Panc1 (cell line): ENCODE measurements around the gene TECPR2. TPM values are rescaled to one million over a fixed set of nuclear protein-coding genes. Genes with fewer than 3 reads are reported as not detected.

Experiments used
- ATAC-seq: fragments of 200-7000 bp; cut with Tn5 transposase; 2 replicates; pipeline ENCODE4 v1.9.1; 2020; ENCODE audit warnings: mild to moderate bottlenecking, moderate library complexity
- BruUV-seq: library from RNA; stranded (reverse); fragments of 400-500 nt; replicated peaks from 2 replicates; lab custom pipeline; 2021; lab: Mats Ljungman, UMichigan
- CTCF ChIA-PET: fragments of 300-600 bp; sonication (Branson Sonifier 250); formaldehyde crosslinking; loops from one replicate; lab custom pipeline; 2022; ENCODE audit warnings: antibody characterized with exemption; lab: Charles Lee
- POLR2A ChIA-PET: fragments of 300-600 bp; sonication (Branson Sonifier 250); formaldehyde crosslinking; loops from one replicate; lab custom pipeline; 2022; ENCODE audit warnings: antibody characterized with exemption; lab: Charles Lee
- DNase-seq: peaks from one replicate; pipeline ENCODE4 v3.0.0-alpha.2; 2010; ENCODE audit warnings: low read depth, low spot score
- H3K27ac ChIP-seq: 2 replicates; pipeline ENCODE4 v1.5.1; 2011; ENCODE audit warnings: mild to moderate bottlenecking, low read length, inconsistent platforms
- H3K27me3 ChIP-seq: fragments of 200-500 bp; sonication (Bioruptor generic); 2 replicates; pipeline ENCODE4 v1.6.0; 2014; ENCODE audit warnings: low read length, inconsistent platforms; ENCODE audit not compliant: control insufficient read depth, insufficient read depth
- H3K36me3 ChIP-seq: fragments of 200-500 bp; sonication (Bioruptor generic); 2 replicates; pipeline ENCODE4 v1.5.1; 2014; ENCODE audit warnings: inconsistent platforms, mild to moderate bottlenecking, low read length, moderate library complexity; ENCODE audit not compliant: control insufficient read depth, insufficient read depth
- H3K4me1 ChIP-seq: 2 replicates; pipeline ENCODE4 v1.5.1; 2011; ENCODE audit warnings: inconsistent platforms, mild to moderate bottlenecking, low read length, moderate library complexity; ENCODE audit not compliant: control insufficient read depth, insufficient read depth
- H3K4me3 ChIP-seq, 2 experiments: 2 replicates each; pipeline ENCODE4 v1.5.1; 2011 to 2012; ENCODE audit warnings: low read depth in 2 of 2, low read length in 2 of 2, mild to moderate bottlenecking in 2 of 2, inconsistent platforms in 1 of 2, moderate library complexity in 1 of 2
- H3K9me3 ChIP-seq: fragments of 200-500 bp; sonication (Bioruptor generic); 2 replicates; pipeline ENCODE4 v1.5.1; 2014; ENCODE audit warnings: low read depth, mild to moderate bottlenecking, inconsistent platforms, low read length, moderate library complexity; ENCODE audit not compliant: control insufficient read depth, insufficient read depth
- POLR2AphosphoS5 ChIP-seq: IDR thresholded peaks from 2 replicates; pipeline ENCODE4 v1.6.1; 2012; ENCODE audit warnings: mild to moderate bottlenecking, low read depth, low read length, moderate library complexity
- SIN3A ChIP-seq: IDR thresholded peaks from 2 replicates; pipeline ENCODE4 v1.6.1; 2012; ENCODE audit warnings: low read depth, mild to moderate bottlenecking, low read length, moderate library complexity, borderline replicate concordance; ENCODE audit not compliant: insufficient read depth
- TCF7L2 ChIP-seq: IDR thresholded peaks from 2 replicates; pipeline ENCODE4 v1.6.1; 2011; ENCODE audit warnings: mild to moderate bottlenecking, low read depth, low read length, inconsistent platforms
- in situ Hi-C: cut with HindIII; loops from 2 replicates; pipeline ENCODE4 v1.10.0; 2016; ENCODE audit warnings: low sequenced_read_pairs, low pct_unique_long_range_greater_than_20kb
- intact Hi-C: fragments of 100-400 bp; cut with micrococcal nuclease; formaldehyde crosslinking; loops from one replicate; pipeline ENCODE4 v1.10.0; 2022; ENCODE audit not compliant: unreplicated experiment
- total RNA-seq: library from RNA; stranded (reverse); gene quantifications from one replicate; pipeline ENCODE4 v1.2.1, GENCODE V29; 2021; ENCODE audit not compliant: unreplicated experiment
- TF ChIP-seq, protein P1 (sequence below): fragments of 450-650 bp; IDR thresholded peaks from 2 replicates; pipeline ENCODE4 v1.5.1; 2017; ENCODE audit warnings: mild to moderate bottlenecking
- TF ChIP-seq, protein P2 (sequence below), 2 experiments: IDR thresholded peaks; 2 replicates each; pipeline ENCODE4 v1.6.1; 2011 to 2012; ENCODE audit warnings: low read depth in 2 of 2, control low read depth in 1 of 2, low read length in 1 of 2, mild to moderate bottlenecking in 1 of 2, moderate library complexity in 1 of 2; ENCODE audit not compliant: insufficient read depth in 1 of 2

The TECPR2 gene
- total RNA-seq, 1 experiment from 2014 or later: 15.5 TPM

DNA sequence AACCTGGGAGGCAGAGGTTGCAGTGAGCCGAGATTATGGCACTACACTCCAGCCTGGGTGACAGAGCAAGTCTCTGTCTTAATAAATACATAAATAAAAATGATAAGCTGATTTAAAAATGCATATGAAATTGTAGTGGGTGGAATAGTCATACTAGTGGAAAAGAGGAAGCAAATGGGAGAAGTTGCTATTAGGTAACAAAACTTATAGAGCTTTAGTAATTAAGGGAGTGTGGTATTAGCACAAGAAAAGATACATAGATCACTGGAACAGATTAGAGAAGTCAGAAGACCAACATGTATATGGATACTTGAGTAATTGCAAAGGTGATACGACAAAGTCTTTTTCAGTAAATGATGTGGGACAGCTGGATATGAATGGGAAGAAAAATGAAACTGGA lies 26.5 kb downstream of the TECPR2 start:
- Histone ChIP-seq H3K4me1 (no peaks in the 10 kb centered on the region), H3K9me3 (no peaks in the 10 kb centered on the region), H3K4me3 (no peak overlapping the region), H3K27me3 (no peaks in the 10 kb centered on the region), H3K27ac (no peak overlapping the region), H3K36me3 (no peaks in the 10 kb centered on the region)
- ATAC-seq (no peak), DNase-seq (no peak)
- no TSS peak for BruUV-seq
- in situ Hi-C loops: no loop called here
- no peak for TF ChIP-seq SIN3A
- TF ChIP-seq, protein P1, sequence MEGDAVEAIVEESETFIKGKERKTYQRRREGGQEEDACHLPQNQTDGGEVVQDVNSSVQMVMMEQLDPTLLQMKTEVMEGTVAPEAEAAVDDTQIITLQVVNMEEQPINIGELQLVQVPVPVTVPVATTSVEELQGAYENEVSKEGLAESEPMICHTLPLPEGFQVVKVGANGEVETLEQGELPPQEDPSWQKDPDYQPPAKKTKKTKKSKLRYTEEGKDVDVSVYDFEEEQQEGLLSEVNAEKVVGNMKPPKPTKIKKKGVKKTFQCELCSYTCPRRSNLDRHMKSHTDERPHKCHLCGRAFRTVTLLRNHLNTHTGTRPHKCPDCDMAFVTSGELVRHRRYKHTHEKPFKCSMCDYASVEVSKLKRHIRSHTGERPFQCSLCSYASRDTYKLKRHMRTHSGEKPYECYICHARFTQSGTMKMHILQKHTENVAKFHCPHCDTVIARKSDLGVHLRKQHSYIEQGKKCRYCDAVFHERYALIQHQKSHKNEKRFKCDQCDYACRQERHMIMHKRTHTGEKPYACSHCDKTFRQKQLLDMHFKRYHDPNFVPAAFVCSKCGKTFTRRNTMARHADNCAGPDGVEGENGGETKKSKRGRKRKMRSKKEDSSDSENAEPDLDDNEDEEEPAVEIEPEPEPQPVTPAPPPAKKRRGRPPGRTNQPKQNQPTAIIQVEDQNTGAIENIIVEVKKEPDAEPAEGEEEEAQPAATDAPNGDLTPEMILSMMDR: no peak
- TF ChIP-seq, protein P2, sequence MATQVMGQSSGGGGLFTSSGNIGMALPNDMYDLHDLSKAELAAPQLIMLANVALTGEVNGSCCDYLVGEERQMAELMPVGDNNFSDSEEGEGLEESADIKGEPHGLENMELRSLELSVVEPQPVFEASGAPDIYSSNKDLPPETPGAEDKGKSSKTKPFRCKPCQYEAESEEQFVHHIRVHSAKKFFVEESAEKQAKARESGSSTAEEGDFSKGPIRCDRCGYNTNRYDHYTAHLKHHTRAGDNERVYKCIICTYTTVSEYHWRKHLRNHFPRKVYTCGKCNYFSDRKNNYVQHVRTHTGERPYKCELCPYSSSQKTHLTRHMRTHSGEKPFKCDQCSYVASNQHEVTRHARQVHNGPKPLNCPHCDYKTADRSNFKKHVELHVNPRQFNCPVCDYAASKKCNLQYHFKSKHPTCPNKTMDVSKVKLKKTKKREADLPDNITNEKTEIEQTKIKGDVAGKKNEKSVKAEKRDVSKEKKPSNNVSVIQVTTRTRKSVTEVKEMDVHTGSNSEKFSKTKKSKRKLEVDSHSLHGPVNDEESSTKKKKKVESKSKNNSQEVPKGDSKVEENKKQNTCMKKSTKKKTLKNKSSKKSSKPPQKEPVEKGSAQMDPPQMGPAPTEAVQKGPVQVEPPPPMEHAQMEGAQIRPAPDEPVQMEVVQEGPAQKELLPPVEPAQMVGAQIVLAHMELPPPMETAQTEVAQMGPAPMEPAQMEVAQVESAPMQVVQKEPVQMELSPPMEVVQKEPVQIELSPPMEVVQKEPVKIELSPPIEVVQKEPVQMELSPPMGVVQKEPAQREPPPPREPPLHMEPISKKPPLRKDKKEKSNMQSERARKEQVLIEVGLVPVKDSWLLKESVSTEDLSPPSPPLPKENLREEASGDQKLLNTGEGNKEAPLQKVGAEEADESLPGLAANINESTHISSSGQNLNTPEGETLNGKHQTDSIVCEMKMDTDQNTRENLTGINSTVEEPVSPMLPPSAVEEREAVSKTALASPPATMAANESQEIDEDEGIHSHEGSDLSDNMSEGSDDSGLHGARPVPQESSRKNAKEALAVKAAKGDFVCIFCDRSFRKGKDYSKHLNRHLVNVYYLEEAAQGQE (IDR thresholded peaks at IDR 0.05; ENCODE audit: insufficient read depth in 1 of 2, low read depth in 2 of 2, low read length in 1 of 2): no peak
- TF ChIP-seq POLR2AphosphoS5: no peak
- TF ChIP-seq TCF7L2: no peak
- ChIA-PET CTCF (no interaction called here), POLR2A (no interaction called here)
- intact Hi-C loops: no loop called here

DNA sequence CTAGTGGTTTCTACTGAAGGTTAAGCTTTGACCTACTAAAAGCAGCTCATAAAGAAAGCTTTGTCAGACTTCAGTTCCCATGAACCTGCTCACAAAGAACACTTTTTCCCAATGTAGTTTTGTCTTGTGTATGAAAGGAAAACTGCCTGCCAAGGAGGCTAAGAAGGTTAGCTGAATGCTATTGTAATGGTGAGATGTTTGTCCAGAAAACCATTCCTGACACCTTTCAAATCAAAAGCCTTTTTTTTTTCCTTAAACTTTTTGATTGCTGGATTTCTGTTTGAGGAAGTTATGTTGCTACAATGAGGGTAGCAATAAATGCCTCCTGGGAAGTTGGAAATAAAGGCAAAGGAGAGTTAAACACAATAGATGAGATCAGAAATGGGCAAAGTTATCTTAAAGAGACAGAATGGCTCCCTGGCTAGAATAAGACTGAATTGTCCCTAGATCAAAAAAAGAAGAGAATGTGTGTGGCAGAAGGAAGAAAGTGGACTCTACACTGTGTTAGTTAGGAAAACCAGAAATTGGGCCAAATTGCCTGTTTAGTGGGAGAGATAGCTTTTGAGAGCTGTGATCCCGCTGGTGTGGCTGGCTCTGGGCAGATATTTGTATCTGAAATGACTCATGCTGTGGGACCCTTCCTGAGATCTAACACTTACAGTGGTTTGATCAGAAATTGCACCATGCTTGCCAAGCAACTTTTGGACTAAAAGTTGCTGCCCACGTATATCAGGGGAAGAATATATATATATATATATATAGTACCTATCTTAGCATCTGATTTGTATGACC lies 27.5 kb downstream of the TECPR2 start:
- H3K27me3 ChIP-seq: no peaks in the 10 kb centered on the region
- H3K9me3 ChIP-seq: no peaks in the 10 kb centered on the region
- no peaks in the 10 kb centered on the region for H3K4me1 ChIP-seq
- DNase-seq (no peak), ATAC-seq (no peak)
- H3K4me3 ChIP-seq: no peak overlapping the region
- no TSS peak for BruUV-seq
- H3K27ac ChIP-seq: no peak overlapping the region
- intact Hi-C loops (no loop called here), in situ Hi-C loops (no loop called here)
- POLR2A ChIA-PET: no interaction called here
- TF ChIP-seq, protein P2 (IDR thresholded peaks at IDR 0.05; ENCODE audit: insufficient read depth in 1 of 2, low read depth in 2 of 2, low read length in 1 of 2): no peak
- CTCF ChIA-PET: no interaction called here
- H3K36me3 ChIP-seq: no peaks in the 10 kb centered on the region
